CD8-positive, alpha-beta memory T cell (primary cell): ENCODE measurements around the gene SECISBP2L. TPM values are rescaled to one million over a fixed set of nuclear protein-coding genes. Genes with fewer than 3 reads are reported as not detected.
A peak's percentile ranks its signal among the peaks of the same experiment; 100 is the strongest.

Experiments used
- CTCF ChIA-PET: fragments of 350-600 bp; sonication (Branson Sonifier 250); formaldehyde crosslinking; loops from one replicate; lab custom pipeline; 2021; ENCODE audit warnings: antibody characterized with exemption; lab: Charles Lee
- POLR2A ChIA-PET: fragments of 350-600 bp; sonication (Branson Sonifier 250); formaldehyde crosslinking; loops from one replicate; lab custom pipeline; 2021; ENCODE audit warnings: antibody characterized with exemption; lab: Charles Lee
- DNase-seq, 5 donors: peaks; one replicate each; pipeline versions ENCODE4 v3.0.0 to v3.0.0-alpha.2; 2020 to 2022; ENCODE audit warnings: mixed read lengths in 1 of 5
- H3K27ac ChIP-seq: one replicate; pipeline ENCODE4 v1.7.0; 2013; ENCODE audit warnings: low read depth, mild to moderate bottlenecking, low read length, moderate library complexity
- H3K27me3 ChIP-seq: 2 replicates; pipeline ENCODE4 v1.7.0; 2013; ENCODE audit warnings: low read length, mild to moderate bottlenecking; ENCODE audit not compliant: insufficient read depth, poor library complexity, severe bottlenecking
- H3K36me3 ChIP-seq: 2 replicates; pipeline ENCODE4 v1.7.0; 2013; ENCODE audit warnings: mild to moderate bottlenecking, low read length, moderate library complexity; ENCODE audit not compliant: insufficient read depth
- H3K4me1 ChIP-seq: 2 replicates; pipeline ENCODE4 v1.7.0; 2013; ENCODE audit warnings: mild to moderate bottlenecking, low read length, moderate library complexity; ENCODE audit not compliant: insufficient read depth
- H3K4me3 ChIP-seq: 2 replicates; pipeline ENCODE4 v1.7.0; 2013; ENCODE audit warnings: mild to moderate bottlenecking, low read length
- H3K9me3 ChIP-seq: 2 replicates; pipeline ENCODE4 v1.7.0; 2013; ENCODE audit warnings: mild to moderate bottlenecking, low read length
- H3K27ac Mint-ChIP-seq, 8 donors: one replicate each; pipeline ENCODE4 v1.8.0; 2020 to 2021; ENCODE audit warnings: mixed read lengths in 8 of 8, mild to moderate bottlenecking in 6 of 8, inconsistent platforms in 3 of 8, moderate library complexity in 3 of 8
- H3K27me3 Mint-ChIP-seq, 2 donors: one replicate each; pipeline ENCODE4 v1.8.0; 2020 to 2021; ENCODE audit warnings: mixed read lengths in 2 of 2, mild to moderate bottlenecking in 1 of 2, moderate library complexity in 1 of 2
- H3K36me3 Mint-ChIP-seq, 3 donors: one replicate each; pipeline ENCODE4 v1.8.0; 2020 to 2021; ENCODE audit warnings: mixed read lengths in 3 of 3, inconsistent platforms in 1 of 3, mild to moderate bottlenecking in 1 of 3
- H3K4me1 Mint-ChIP-seq, 3 donors: one replicate each; pipeline ENCODE4 v1.8.0; 2020 to 2021; ENCODE audit warnings: mixed read lengths in 3 of 3, inconsistent platforms in 1 of 3, mild to moderate bottlenecking in 1 of 3
- H3K4me3 Mint-ChIP-seq, 7 donors: one replicate each; pipeline ENCODE4 v1.8.0; 2020 to 2021; ENCODE audit warnings: mixed read lengths in 7 of 7, mild to moderate bottlenecking in 6 of 7, moderate library complexity in 4 of 7, inconsistent platforms in 2 of 7
- H3K9me3 Mint-ChIP-seq, 5 donors: one replicate each; pipeline ENCODE4 v1.8.0; 2020 to 2022; ENCODE audit warnings: mixed read lengths in 5 of 5, mild to moderate bottlenecking in 3 of 5, moderate library complexity in 2 of 5, inconsistent platforms in 1 of 5
- polyA plus RNA-seq: library from polyadenylated mRNA; unstranded; fragments of 300-500 nt; fragmentation: Illumina TruSeq; gene quantifications from one replicate; pipeline ENCODE4 v1.2.3, GENCODE V29; 2021
- total RNA-seq, 2 experiments: library from RNA; stranded (reverse); gene quantifications; one replicate each; pipeline ENCODE4 v1.2.3, GENCODE V29; 2021

Gene SECISBP2L
- total and polyA plus RNA-seq, 3 experiments from 2014 or later: 24.7 to 28.1 (median 27.2) TPM

- CTCF ChIA-PET: no interaction called here
- Histone ChIP-seq H3K27me3 (peaks cover 12% of the 10 kb centered on the region), H3K4me1 (peaks cover 26% of the 10 kb centered on the region), H3K36me3 (no peaks in the 10 kb centered on the region), H3K9me3 (no peaks in the 10 kb centered on the region), H3K27ac (no peak overlapping the region), H3K4me3 (no peak overlapping the region)
- peaks cover 0 to 2% (median 0%) of the 10 kb centered on the region in 3 donors for H3K36me3 Mint-ChIP-seq
- no peak for DNase-seq
- H3K27me3 Mint-ChIP-seq: peaks cover 13 to 42% of the 10 kb centered on the region in 2 donors
- no peak overlapping the region for H3K4me3 Mint-ChIP-seq
- H3K9me3 Mint-ChIP-seq: no peaks in the 10 kb centered on the region
- peaks cover 35 to 39% (median 38%) of the 10 kb centered on the region in 3 donors for H3K4me1 Mint-ChIP-seq
- POLR2A ChIA-PET: interaction anchor here (1.1 to 1.8 kb wide), 2 partner anchors 10 to 155 kb away, joined by 4 to 5 read pairs; partner anchors contain the start of gene CEP152
- no peak overlapping the region for H3K27ac Mint-ChIP-seq
Measured at GRCh38 chr15:48965972-48966371, 80.3 kb downstream of the SECISBP2L start.

- H3K9me3 Mint-ChIP-seq: no peaks in the 10 kb centered on the region
- H3K36me3 Mint-ChIP-seq: peaks cover 0 to 2% (median 0%) of the 10 kb centered on the region in 3 donors
- H3K36me3 ChIP-seq: no peaks in the 10 kb centered on the region
- peaks cover 26% of the 10 kb centered on the region for H3K4me1 ChIP-seq
- H3K27ac Mint-ChIP-seq: peak overlapping the region in 4 of 8 donors; percentile 7 to 29 (median 12)
- ChIA-PET CTCF (interaction anchor here (1.3 kb wide), 1 partner anchor 102 kb away, joined by 3 read pairs; no protein-coding TSS in a partner anchor), POLR2A (interaction anchor here (1.8 kb wide), 1 partner anchor 11 kb away, joined by 4 read pairs; no protein-coding TSS in a partner anchor)
- peaks cover 35 to 39% (median 38%) of the 10 kb centered on the region in 3 donors for H3K4me1 Mint-ChIP-seq
- no peak for DNase-seq
- peak overlapping the region; percentile 5 to 75 (median 21) for H3K4me3 Mint-ChIP-seq
- H3K27ac ChIP-seq: no peak overlapping the region
- H3K4me3 ChIP-seq: no peak overlapping the region
- peaks cover 15 to 36% of the 10 kb centered on the region in 2 donors for H3K27me3 Mint-ChIP-seq
- no peaks in the 10 kb centered on the region for H3K9me3 ChIP-seq
- H3K27me3 ChIP-seq: peaks cover 12% of the 10 kb centered on the region
Measured at GRCh38 chr15:48964898-48965297, 81.3 kb downstream of the SECISBP2L start.

- POLR2A ChIA-PET: interaction anchor here (0.9 kb wide), 1 partner anchor 1392 kb away, joined by 4 read pairs; the partner anchor contains the start of gene GABPB1
- Histone ChIP-seq H3K4me1 (peaks cover 26% of the 10 kb centered on the region), H3K27me3 (peaks cover 12% of the 10 kb centered on the region), H3K36me3 (no peaks in the 10 kb centered on the region), H3K4me3 (peak within 1 kb of the TSS; percentile 21), H3K27ac (no peak within 1 kb of the TSS), H3K9me3 (no peaks in the 10 kb centered on the region)
- peaks cover 35 to 39% (median 38%) of the 10 kb centered on the region in 3 donors for H3K4me1 Mint-ChIP-seq
- CTCF ChIA-PET: interaction anchor here (0.8 kb wide), 1 partner anchor 192 kb away, joined by 3 read pairs; the partner anchor contains the start of gene COPS2
- H3K27me3 Mint-ChIP-seq: peaks cover 16 to 31% of the 10 kb centered on the region in 2 donors
- H3K4me3 Mint-ChIP-seq: peak within 1 kb of the TSS; percentile 63 to 89 (median 77)
- H3K9me3 Mint-ChIP-seq: no peaks in the 10 kb centered on the region
- DNase-seq: peak in 1 of 5 donors; percentile 9
- H3K36me3 Mint-ChIP-seq: peaks cover 0 to 2% (median 0%) of the 10 kb centered on the region in 3 donors
- H3K27ac Mint-ChIP-seq: peak within 1 kb of the TSS in 4 of 8 donors; percentile 8 to 70 (median 22)
Measured at GRCh38 chr15:48963524-48964113, 82.6 kb downstream of the SECISBP2L start, which contains the start of gene SHC4. TSS of gene SHC4 (minus strand) at chr15:48963919. CDS start at chr15:48963015, 904 bp downstream.

GRCh38 chr15:48962662-48963523 lies 83.4 kb downstream of the SECISBP2L start:
- peak in 1 of 5 donors; percentile 11 for DNase-seq
- Histone ChIP-seq H3K36me3 (no peaks in the 10 kb centered on the region), H3K9me3 (no peaks in the 10 kb centered on the region), H3K4me1 (peaks cover 26% of the 10 kb centered on the region), H3K27me3 (peaks cover 12% of the 10 kb centered on the region), H3K4me3 (peak overlapping the region; percentile 21), H3K27ac (no peak overlapping the region)
- peak overlapping the region in 2 of 8 donors; percentile 15 to 70 for H3K27ac Mint-ChIP-seq
- H3K4me3 Mint-ChIP-seq: peak overlapping the region; percentile 63 to 89 (median 77)
- peaks cover 0 to 2% (median 0%) of the 10 kb centered on the region in 3 donors for H3K36me3 Mint-ChIP-seq
- H3K9me3 Mint-ChIP-seq: no peaks in the 10 kb centered on the region
- POLR2A ChIA-PET: no interaction called here
- CTCF ChIA-PET: interaction anchor here (0.8 kb wide), 1 partner anchor 193 kb away, joined by 3 read pairs; the partner anchor contains the start of gene COPS2
- H3K4me1 Mint-ChIP-seq: peaks cover 35 to 39% (median 38%) of the 10 kb centered on the region in 3 donors
- H3K27me3 Mint-ChIP-seq: peaks cover 16 to 31% of the 10 kb centered on the region in 2 donors

- H3K27me3 ChIP-seq: no peaks in the 10 kb centered on the region
- H3K4me3 ChIP-seq: no peak overlapping the region
- H3K36me3 ChIP-seq: no peaks in the 10 kb centered on the region
- ChIA-PET POLR2A (no interaction called here), CTCF (no interaction called here)
- no peak overlapping the region for H3K27ac ChIP-seq
- no peaks in the 10 kb centered on the region for H3K9me3 Mint-ChIP-seq
- H3K9me3 ChIP-seq: no peaks in the 10 kb centered on the region
- H3K27me3 Mint-ChIP-seq: peaks cover 5 to 11% of the 10 kb centered on the region in 2 donors
- no peaks in the 10 kb centered on the region for H3K4me1 Mint-ChIP-seq
- no peaks in the 10 kb centered on the region for H3K4me1 ChIP-seq
- H3K36me3 Mint-ChIP-seq: no peaks in the 10 kb centered on the region
- DNase-seq: no peak
- no peak overlapping the region for H3K27ac Mint-ChIP-seq
- H3K4me3 Mint-ChIP-seq: no peak overlapping the region
Measured at GRCh38 chr15:48955967-48956366, 90.3 kb downstream of the SECISBP2L start.

GRCh38 chr15:48955370-48955769 lies 90.9 kb downstream of the SECISBP2L start:
- CTCF ChIA-PET: no interaction called here
- H3K36me3 Mint-ChIP-seq: no peaks in the 10 kb centered on the region

GRCh38 chr15:48954538-48954937 lies 91.7 kb downstream of the SECISBP2L start:
- Mint-ChIP-seq H3K4me1 (no peaks in the 10 kb centered on the region), H3K4me3 (no peak overlapping the region), H3K27me3 (peaks cover 4 to 19% of the 10 kb centered on the region in 2 donors), H3K36me3 (no peaks in the 10 kb centered on the region), H3K27ac (no peak overlapping the region), H3K9me3 (no peaks in the 10 kb centered on the region)
- Histone ChIP-seq H3K4me3 (no peak overlapping the region), H3K9me3 (no peaks in the 10 kb centered on the region), H3K4me1 (no peaks in the 10 kb centered on the region), H3K27ac (no peak overlapping the region), H3K27me3 (no peaks in the 10 kb centered on the region), H3K36me3 (no peaks in the 10 kb centered on the region)
- ChIA-PET POLR2A (no interaction called here), CTCF (interaction anchor here (1.5 kb wide), 1 partner anchor 21 kb away, joined by 8 read pairs; no protein-coding TSS in a partner anchor)
- no peak for DNase-seq

More at GRCh38 chr15:48955370-48955769, 90.9 kb downstream of the SECISBP2L start:
- POLR2A ChIA-PET: no interaction called here
- no peak overlapping the region for H3K27ac Mint-ChIP-seq
- Histone ChIP-seq H3K27me3 (no peaks in the 10 kb centered on the region), H3K4me3 (no peak overlapping the region), H3K4me1 (no peaks in the 10 kb centered on the region), H3K36me3 (no peaks in the 10 kb centered on the region), H3K9me3 (no peaks in the 10 kb centered on the region), H3K27ac (no peak overlapping the region)
- peaks cover 7 to 16% of the 10 kb centered on the region in 2 donors for H3K27me3 Mint-ChIP-seq
- H3K4me1 Mint-ChIP-seq: no peaks in the 10 kb centered on the region
- DNase-seq: no peak
- no peaks in the 10 kb centered on the region for H3K9me3 Mint-ChIP-seq
- H3K4me3 Mint-ChIP-seq: no peak overlapping the region
